Adrenal gland (tissue), 12 donors: Measurements from ENCODE around the gene ZNF688. TPM values are rescaled to one million over a fixed set of nuclear protein-coding genes. Genes with fewer than 3 reads are reported as not detected.
A peak's percentile ranks its signal among the peaks of the same experiment; 100 is the strongest.
"Not testable (repeated sequence)": the region's sequence is repeated elsewhere in the genome, so short reads cannot be mapped to it uniquely, and the experiment has no call there.

Experiments used
- DNase-seq, 7 donors: peaks; one replicate each; pipeline ENCODE4 v3.0.0-alpha.2; 2019 to 2020
- H3K27ac ChIP-seq, 5 donors: fragments of 200-600 bp; sonication (generic) in 4 of 5; 1 replicate in 3 of 5; 2 replicates in 2 of 5; pipeline versions ENCODE4 v1.5.1 to v1.8.0; 2016 to 2020; ENCODE audit warnings: mild to moderate bottlenecking in 1 of 5
- H3K27me3 ChIP-seq: fragments of 200-600 bp; 2 replicates; pipeline ENCODE4 v1.8.0; 2021
- H3K36me3 ChIP-seq, 2 donors: fragments of 200-600 bp; replicated peaks in 1 of 2; 1 replicate in 1 of 2; 2 replicates in 1 of 2; pipeline versions ENCODE4 v1.5.1 to v1.8.0; 2018 to 2022
- H3K4me1 ChIP-seq, 2 donors: fragments of 200-600 bp; replicated peaks in 1 of 2; 1 replicate in 1 of 2; 2 replicates in 1 of 2; pipeline versions ENCODE4 v1.5.1 to v1.8.0; 2018 to 2021
- H3K4me3 ChIP-seq, 4 donors: fragments of 200-600 bp; sonication (generic) in 3 of 4; one replicate each; pipeline ENCODE4 v1.5.1; 2016 to 2018
- H3K9me3 ChIP-seq, 3 donors: fragments of 200-600 bp; sonication (generic) in 1 of 3; replicated peaks in 1 of 3; 1 replicate in 2 of 3; 2 replicates in 1 of 3; pipeline versions ENCODE4 v1.5.1 to v1.8.0; 2016 to 2021
- POLR2A ChIP-seq, 2 donors: fragments of 450-650 bp; IDR thresholded peaks; one replicate each; pipeline ENCODE4 v1.6.1; 2017; ENCODE audit warnings: antibody characterized with exemption in 2 of 2, mild to moderate bottlenecking in 2 of 2, moderate library complexity in 1 of 2
- WGBS, 4 donors: extraction: QIAGEN DNeasy Blood & Tissue Kit in 2 of 4; methylation state at CpG; one replicate each; pipeline versions ENCODE4 v1.1.5 to v1.1.7; 2013 to 2017; 5-methylcytosine and 5-hydroxymethylcytosine counted together
- intact Hi-C, 2 donors: fragments of 100-400 bp; cut with DNase I; formaldehyde crosslinking; loops; one replicate each; pipeline versions ENCODE4 v1.14.1 to v1.15.0; 2022 to 2023
- polyA plus RNA-seq, 3 donors: library from polyadenylated mRNA; stranded (reverse); fragments of 200-250 nt in 2 of 3; fragments of 350-450 nt in 1 of 3; fragmentation: Illumina TruSeq in 1 of 3; extraction: RNeasy Lipid Tissue Mini Kit (QIAGEN cat#74804) in 1 of 3; gene quantifications; one replicate each; pipeline ENCODE4 v1.2.3, GENCODE V29; 2013 to 2014
- total RNA-seq, 9 donors: library from RNA; depleted of rRNA in 4 of 9; stranded (reverse); fragments of >200 nt in 4 of 9; fragments of 120-200 nt in 1 of 9; fragmentation: NEBNext Ultra II Directional in 1 of 9; extraction: Animal tissue kit (Norgen Biotek cat#: 25700) in 1 of 9; gene quantifications; one replicate each; pipeline versions ENCODE4 v1.1.0 to v1.2.4, GENCODE V29; 2013 to 2023
- TF ChIP-seq, protein P1 (sequence below), 6 experiments: fragments of 450-650 bp in 4 of 6; fragments of 200-600 bp in 2 of 6; sonication (generic) in 1 of 6; IDR thresholded peaks; 1 replicate in 5 of 6; 2 replicates in 1 of 6; pipeline versions ENCODE4 v1.5.1 to v1.8.0; 2016 to 2021; ENCODE audit warnings: antibody characterized with exemption in 6 of 6, mild to moderate bottlenecking in 2 of 6, moderate library complexity in 1 of 6
- donor health status: healthy with polysubstance abuse.
- donor health status: Bipolar disorder and iron deficiency.
- donor health status: DM: yes; HTN: yes; CAD: no.
- donor health status: DM: no; HTN: no; CAD: no.
- donor health status: DM: no; HTN: no; CAD: no.
- donor health status: DM: yes; HTN: yes; CAD: no.

The ZNF688 gene
- total and polyA plus RNA-seq, 12 donors, result 10.3 to 43.4 (median 18.2) TPM

DNA sequence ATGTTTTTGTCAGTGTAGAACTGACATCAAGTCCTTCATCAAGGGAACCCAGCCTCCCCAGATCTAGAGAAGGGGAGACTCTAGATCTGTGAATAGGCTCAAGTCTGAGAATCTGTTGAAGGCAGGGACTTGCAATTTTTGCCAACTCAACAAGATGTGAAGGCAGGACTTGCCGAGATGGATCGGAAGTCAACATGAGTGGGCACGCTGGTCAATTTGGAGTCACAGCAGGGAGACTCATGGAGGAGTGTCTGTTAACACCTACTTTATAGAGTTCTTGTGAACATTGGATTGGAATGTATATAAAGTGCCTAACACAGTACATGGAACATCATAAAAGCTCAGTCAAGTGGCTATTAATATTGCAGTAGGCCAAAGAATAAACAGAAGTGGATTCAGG is 28.7 kb upstream of the ZNF688 start:
- DNase-seq, result no peak
- no peak for TF ChIP-seq POLR2A (IDR thresholded peaks at IDR 0.05)
- TF ChIP-seq, protein P1, sequence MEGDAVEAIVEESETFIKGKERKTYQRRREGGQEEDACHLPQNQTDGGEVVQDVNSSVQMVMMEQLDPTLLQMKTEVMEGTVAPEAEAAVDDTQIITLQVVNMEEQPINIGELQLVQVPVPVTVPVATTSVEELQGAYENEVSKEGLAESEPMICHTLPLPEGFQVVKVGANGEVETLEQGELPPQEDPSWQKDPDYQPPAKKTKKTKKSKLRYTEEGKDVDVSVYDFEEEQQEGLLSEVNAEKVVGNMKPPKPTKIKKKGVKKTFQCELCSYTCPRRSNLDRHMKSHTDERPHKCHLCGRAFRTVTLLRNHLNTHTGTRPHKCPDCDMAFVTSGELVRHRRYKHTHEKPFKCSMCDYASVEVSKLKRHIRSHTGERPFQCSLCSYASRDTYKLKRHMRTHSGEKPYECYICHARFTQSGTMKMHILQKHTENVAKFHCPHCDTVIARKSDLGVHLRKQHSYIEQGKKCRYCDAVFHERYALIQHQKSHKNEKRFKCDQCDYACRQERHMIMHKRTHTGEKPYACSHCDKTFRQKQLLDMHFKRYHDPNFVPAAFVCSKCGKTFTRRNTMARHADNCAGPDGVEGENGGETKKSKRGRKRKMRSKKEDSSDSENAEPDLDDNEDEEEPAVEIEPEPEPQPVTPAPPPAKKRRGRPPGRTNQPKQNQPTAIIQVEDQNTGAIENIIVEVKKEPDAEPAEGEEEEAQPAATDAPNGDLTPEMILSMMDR (IDR thresholded peaks at IDR 0.05), result no peak
- no peak overlapping the region for H3K4me3 ChIP-seq
- H3K27ac ChIP-seq, result no peak overlapping the region
- no peaks in the 10 kb centered on the region for H3K9me3 ChIP-seq
- WGBS, 4 donors, result 93 to 98% (median 95%) methylated on average over 3 of the region's 3 CpGs
- intact Hi-C loops, result no loop called here
- no peaks in the 10 kb centered on the region for H3K27me3 ChIP-seq
- peaks cover 9 to 21% of the 10 kb centered on the region in 2 donors for H3K4me1 ChIP-seq
- peaks cover 0 to 19% of the 10 kb centered on the region in 2 donors for H3K36me3 ChIP-seq

DNA sequence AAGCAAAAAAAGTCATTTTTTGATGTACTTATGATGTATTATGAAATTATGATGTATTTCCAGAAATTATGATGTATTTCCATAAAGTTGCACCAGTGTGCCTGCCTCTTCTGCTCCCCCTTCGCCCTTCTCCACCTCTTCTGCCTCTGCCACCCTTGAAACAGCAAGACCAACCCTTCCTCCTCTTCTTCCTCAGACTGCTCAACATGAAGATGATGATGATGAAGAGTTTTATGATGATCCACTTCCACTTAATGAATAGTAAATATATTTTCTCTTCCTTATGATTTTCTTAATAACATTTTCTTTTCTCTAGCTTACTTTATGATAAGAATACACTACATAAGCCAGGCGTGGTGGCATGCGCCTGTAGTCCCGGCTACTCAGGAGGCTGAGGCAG is 21.4 kb upstream of the ZNF688 start:
- no peak for TF ChIP-seq POLR2A (IDR thresholded peaks at IDR 0.05)
- TF ChIP-seq, protein P1 (IDR thresholded peaks at IDR 0.05), result no peak
- Histone ChIP-seq H3K36me3 (no peaks in the 10 kb centered on the region), H3K27me3 (no peaks in the 10 kb centered on the region), H3K27ac (no peak overlapping the region), H3K4me1 (no peaks in the 10 kb centered on the region), H3K9me3 (no peaks in the 10 kb centered on the region), H3K4me3 (no peak overlapping the region)
- intact Hi-C loops, result no loop called here
- no peak for DNase-seq
- WGBS, 4 donors, result 94 to 96% (median 96%) methylated on average over 4 of the region's 4 CpGs

DNA sequence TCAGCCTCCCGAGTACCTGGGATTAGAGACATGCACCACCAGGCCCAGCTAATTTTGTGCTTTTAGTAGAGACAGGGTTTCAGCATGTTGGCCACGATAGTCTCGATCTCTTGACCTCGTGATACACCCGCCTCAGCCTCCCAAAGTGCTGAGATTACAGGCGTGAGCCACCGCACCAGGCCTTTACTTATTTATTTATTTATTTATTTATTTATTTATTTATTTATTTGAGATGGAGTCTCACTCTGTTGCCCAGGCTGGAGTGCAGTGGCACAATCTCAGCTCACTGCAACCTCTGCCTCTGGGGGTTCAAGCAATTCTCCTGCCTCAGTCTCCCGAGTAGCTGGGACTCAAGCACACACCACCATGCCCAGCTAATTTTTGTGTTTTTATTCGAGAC is 19.4 kb upstream of the ZNF688 start:
- H3K27me3 ChIP-seq, H3K4me1 ChIP-seq, H3K36me3 ChIP-seq, DNase-seq, H3K9me3 ChIP-seq, H3K27ac ChIP-seq, H3K4me3 ChIP-seq, intact Hi-C loops: not testable (repeated sequence)
- WGBS, 4 donors, result 94 to 97% (median 96%) methylated on average over 9 of the region's 9 CpGs

DNA sequence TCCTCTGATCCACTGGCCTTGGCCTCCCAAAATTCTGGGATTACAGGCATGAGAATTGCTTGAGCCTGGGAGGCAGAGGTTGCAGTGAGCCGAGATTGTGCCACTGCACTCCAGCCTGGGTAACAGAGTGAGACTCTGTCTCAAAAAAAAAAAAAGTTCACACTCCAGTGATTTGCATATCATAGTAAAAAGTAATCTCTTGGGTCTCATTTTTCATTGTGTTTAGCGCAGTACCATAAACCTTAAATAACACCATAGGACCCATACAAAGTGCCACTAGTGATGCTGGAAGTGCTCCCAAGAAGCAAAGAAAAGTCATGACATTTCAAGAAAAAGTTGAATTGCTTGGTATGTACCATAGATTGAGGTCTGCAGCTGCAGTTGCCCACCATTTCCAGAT is 18.1 kb upstream of the ZNF688 start:
- WGBS, 4 donors, result 95 to 100% (median 99%) methylated on average over 2 of the region's 2 CpGs
- H3K4me3 ChIP-seq, H3K27me3 ChIP-seq, H3K4me1 ChIP-seq, H3K9me3 ChIP-seq, DNase-seq, intact Hi-C loops, H3K36me3 ChIP-seq, H3K27ac ChIP-seq: not testable (repeated sequence)

DNA sequence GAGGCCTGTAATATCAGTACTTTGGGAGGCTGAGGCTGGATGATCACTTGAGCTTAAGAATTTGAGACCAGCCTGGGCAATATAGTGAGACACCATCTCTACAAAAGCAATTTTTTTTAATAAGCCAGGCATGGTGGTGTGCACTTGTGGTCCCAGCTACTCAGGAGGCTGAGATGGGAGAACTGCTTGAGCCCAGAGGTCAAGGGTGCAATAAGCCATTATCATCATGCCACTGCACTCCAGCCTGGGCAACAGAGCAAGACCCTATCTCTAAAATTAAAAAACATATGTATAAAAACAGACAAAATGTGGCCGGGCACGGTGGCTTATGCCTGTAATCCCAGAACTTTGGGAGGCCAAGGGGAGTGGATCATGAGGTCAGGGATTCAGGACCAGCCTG is 17.1 kb upstream of the ZNF688 start:
- no peaks in the 10 kb centered on the region for H3K27me3 ChIP-seq
- WGBS, 4 donors, result 89 to 97% (median 95%) methylated on average over 2 of the region's 2 CpGs
- peaks cover 10 to 13% of the 10 kb centered on the region in 2 donors for H3K4me1 ChIP-seq
- no peak overlapping the region for H3K27ac ChIP-seq
- no peak for DNase-seq
- no peaks in the 10 kb centered on the region for H3K9me3 ChIP-seq
- H3K36me3 ChIP-seq, result no peaks in the 10 kb centered on the region
- no peak overlapping the region for H3K4me3 ChIP-seq
- TF ChIP-seq POLR2A (IDR thresholded peaks at IDR 0.05), result no peak
- intact Hi-C loops, result no loop called here

DNA sequence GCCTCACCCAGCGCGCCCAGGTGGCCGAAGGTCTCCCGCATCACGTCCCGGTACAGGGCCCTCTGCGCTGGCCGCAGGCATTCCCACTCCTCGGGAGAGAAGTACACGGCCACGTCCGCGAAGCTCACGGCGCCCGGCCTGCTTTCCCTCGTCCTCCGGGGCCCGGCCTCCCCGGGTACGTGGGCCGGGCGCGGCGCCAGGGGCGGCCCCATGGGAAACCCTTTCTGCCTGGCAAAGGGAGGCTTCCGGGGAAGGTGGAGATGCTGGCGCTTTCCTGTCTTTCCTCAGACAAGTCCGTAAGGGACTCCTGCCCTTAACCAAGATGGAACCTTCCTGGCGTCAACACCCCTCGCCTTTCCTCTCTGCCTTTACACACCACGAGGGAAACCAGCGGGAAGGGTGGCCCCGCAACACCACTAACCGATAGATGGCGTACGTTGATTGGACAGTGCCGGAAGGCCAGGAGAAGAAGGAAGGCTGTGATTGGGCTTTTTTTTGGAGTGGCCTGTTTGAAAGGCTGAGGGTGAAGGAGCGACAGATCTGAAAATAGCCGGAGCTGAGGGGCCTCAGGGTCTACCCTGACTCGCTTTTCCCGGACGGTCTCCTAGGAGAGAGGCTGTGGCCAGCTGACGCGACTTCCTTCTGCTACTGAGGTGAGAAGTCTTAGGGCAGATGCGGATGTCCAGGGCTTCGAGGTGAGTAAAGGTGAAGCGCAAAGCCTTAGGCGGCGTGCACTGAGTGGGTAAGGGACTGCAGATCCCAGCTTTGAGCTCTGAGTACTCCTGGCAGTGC is 14.1 kb upstream of the ZNF688 start, which contains the start of gene ZNF785:
Gene ZNF785 (minus strand): TSS at position 298 of the 792 bp plus-strand sequence. CDS start 86 bp downstream, at position 212.
- Histone ChIP-seq H3K27ac (peak within 1 kb of the TSS; percentile 58 to 91 (median 84)), H3K36me3 (peaks cover 0 to 20% of the 10 kb centered on the region in 2 donors), H3K9me3 (no peaks in the 10 kb centered on the region), H3K4me1 (peaks cover 10 to 13% of the 10 kb centered on the region in 2 donors), H3K4me3 (peak within 1 kb of the TSS; percentile 51 to 80 (median 72)), H3K27me3 (no peaks in the 10 kb centered on the region)
- intact Hi-C loops, result no loop called here
- TF ChIP-seq POLR2A (IDR thresholded peaks at IDR 0.05), result peak in 1 of 2 donors; percentile 44
- TF ChIP-seq, protein P1 (IDR thresholded peaks at IDR 0.05), result peak in 3 of 6 experiments; percentile 1 to 19 (median 8)
- DNase-seq, result peak; percentile 96 to 99 (median 99)
- WGBS, 4 donors, result 1 to 2% (median 2%) methylated on average over 13 to 50 of the region's 50 CpGs
